Activated B cell treated with CpG ODN at 0.5 μM for 24 hours (primary cell): ENCODE data around the gene DRAM1. TPM values are rescaled to one million over a fixed set of nuclear protein-coding genes. Genes with fewer than 3 reads are reported as not detected.
"Not testable (repeated sequence)": the region's sequence is repeated elsewhere in the genome, so short reads cannot be mapped to it uniquely, and the experiment has no call there.

Source experiments
- ATAC-seq: fragments of 200-7000 bp; cut with Tn5 transposase; one replicate; pipeline ENCODE4 v1.10.0; 2021; ENCODE audit warnings: low read depth, mild to moderate bottlenecking, moderate library complexity
- CTCF ChIA-PET: fragments of 350-600 bp; sonication (Branson Sonifier 250); formaldehyde crosslinking; loops from one replicate; lab custom pipeline; 2021; ENCODE audit warnings: antibody characterized with exemption; lab: Charles Lee
- POLR2A ChIA-PET: fragments of 350-600 bp; sonication (Branson Sonifier 250); formaldehyde crosslinking; loops from one replicate; lab custom pipeline; 2021; ENCODE audit warnings: antibody characterized with exemption; lab: Charles Lee
- DNase-seq: peaks from one replicate; pipeline ENCODE4 v3.0.0; 2022
- H3K27ac Mint-ChIP-seq: one replicate; pipeline ENCODE4 v1.8.0; 2020; ENCODE audit warnings: mixed read lengths
- H3K27me3 Mint-ChIP-seq: one replicate; pipeline ENCODE4 v1.8.0; 2021; ENCODE audit warnings: mixed read lengths
- H3K36me3 Mint-ChIP-seq: one replicate; pipeline ENCODE4 v1.8.0; 2021; ENCODE audit warnings: low read depth, mixed read lengths
- H3K4me1 Mint-ChIP-seq: one replicate; pipeline ENCODE4 v1.8.0; 2021; ENCODE audit warnings: mixed read lengths
- H3K4me3 Mint-ChIP-seq: one replicate; pipeline ENCODE4 v1.8.0; 2020; ENCODE audit warnings: mild to moderate bottlenecking, mixed read lengths
- H3K9me3 Mint-ChIP-seq: one replicate; pipeline ENCODE4 v1.8.0; 2020; ENCODE audit warnings: mixed read lengths
- CTCF ChIP-seq: fragments of 200-600 bp; IDR thresholded peaks from one replicate; pipeline ENCODE4 v1.8.0; 2022; ENCODE audit warnings: antibody characterized with exemption, mild to moderate bottlenecking
- intact Hi-C: fragments of 100-400 bp; cut with micrococcal nuclease; formaldehyde crosslinking; loops from one replicate; pipeline ENCODE4 v1.15.1; 2024
- total RNA-seq: library from RNA; stranded (reverse); gene quantifications from 2 replicates; pipeline ENCODE4 v1.2.3, GENCODE V29; 2022

The DRAM1 gene
- total RNA-seq, 1 donor from 2014 or later, result 11.5 TPM

GRCh38 chr12:101859664-101860607 lies 17.4 kb upstream of the DRAM1 start:
- Mint-ChIP-seq H3K9me3 (peaks cover 5% of the 10 kb centered on the region), H3K27me3 (no peaks in the 10 kb centered on the region), H3K36me3 (no peaks in the 10 kb centered on the region), H3K4me1 (peaks cover 38% of the 10 kb centered on the region), H3K4me3 (peak overlapping the region; percentile 21), H3K27ac (peak overlapping the region; percentile 21)
- ChIA-PET CTCF (interaction anchor here (0.7 kb wide), 1 partner anchor 8 kb away, joined by 3 read pairs; no protein-coding TSS in a partner anchor), POLR2A (interaction anchor here (0.6 kb wide), 1 partner anchor 327 kb away, joined by 4 read pairs; no protein-coding TSS in a partner anchor)
- intact Hi-C loops, result no loop called here
- ATAC-seq (no peak), DNase-seq (no peak)
- no peak for TF ChIP-seq CTCF

GRCh38 chr12:101861688-101862087 lies 15.7 kb upstream of the DRAM1 start:
- POLR2A ChIA-PET, intact Hi-C loops: not testable (repeated sequence)

GRCh38 chr12:101862245-101862644 lies 15.1 kb upstream of the DRAM1 start:
- intact Hi-C loops, result no loop called here
- Mint-ChIP-seq H3K4me1 (peaks cover 24% of the 10 kb centered on the region), H3K4me3 (no peak overlapping the region), H3K36me3 (no peaks in the 10 kb centered on the region), H3K27me3 (no peaks in the 10 kb centered on the region), H3K27ac (no peak overlapping the region), H3K9me3 (no peaks in the 10 kb centered on the region)
- TF ChIP-seq CTCF, result no peak
- ChIA-PET POLR2A (no interaction called here), CTCF (no interaction called here)
- DNase-seq, result no peak
- no peak for ATAC-seq

More at GRCh38 chr12:101861688-101862087, 15.7 kb upstream of the DRAM1 start:
- H3K4me3 Mint-ChIP-seq, H3K27me3 Mint-ChIP-seq, H3K9me3 Mint-ChIP-seq, H3K27ac Mint-ChIP-seq, H3K36me3 Mint-ChIP-seq, DNase-seq, CTCF ChIA-PET, ATAC-seq: not testable (repeated sequence)
- peaks cover 24% of the 10 kb centered on the region for H3K4me1 Mint-ChIP-seq

- Mint-ChIP-seq H3K4me1 (peaks cover 21% of the 10 kb centered on the region), H3K27me3 (no peaks in the 10 kb centered on the region), H3K36me3 (no peaks in the 10 kb centered on the region), H3K27ac (no peak overlapping the region), H3K9me3 (no peaks in the 10 kb centered on the region), H3K4me3 (no peak overlapping the region)
- ATAC-seq (no peak), DNase-seq (no peak)
- ChIA-PET POLR2A (no interaction called here), CTCF (no interaction called here)
- intact Hi-C loops, result no loop called here
- TF ChIP-seq CTCF, result no peak
These were observed 13.4 kb upstream of the DRAM1 start for GRCh38 chr12:101863981-101864380.

- CTCF ChIA-PET, result no interaction called here
These were observed 10.6 kb upstream of the DRAM1 start for GRCh38 chr12:101866615-101867373.

GRCh38 chr12:101867619-101868018 lies 9.8 kb upstream of the DRAM1 start:
- H3K9me3 Mint-ChIP-seq, ATAC-seq, H3K36me3 Mint-ChIP-seq, H3K4me1 Mint-ChIP-seq, H3K27me3 Mint-ChIP-seq, H3K4me3 Mint-ChIP-seq, CTCF ChIA-PET, DNase-seq, intact Hi-C loops, H3K27ac Mint-ChIP-seq: not testable (repeated sequence)
- POLR2A ChIA-PET, result interaction anchor here (0.6 kb wide), 1 partner anchor 12 kb away, joined by 7 read pairs; no protein-coding TSS in a partner anchor

More at GRCh38 chr12:101866615-101867373, 10.6 kb upstream of the DRAM1 start:
- no peak for TF ChIP-seq CTCF
- no peak overlapping the region for H3K4me3 Mint-ChIP-seq
- peaks cover 2% of the 10 kb centered on the region for H3K9me3 Mint-ChIP-seq
- DNase-seq (no peak), ATAC-seq (no peak)
- H3K27ac Mint-ChIP-seq, result no peak overlapping the region
- POLR2A ChIA-PET, result no interaction called here
- H3K27me3 Mint-ChIP-seq, result no peaks in the 10 kb centered on the region
- H3K4me1 Mint-ChIP-seq, result no peaks in the 10 kb centered on the region
- no peaks in the 10 kb centered on the region for H3K36me3 Mint-ChIP-seq
- intact Hi-C loops, result no loop called here
